ENCODE measurements around the gene FGD2. TPM values are rescaled to one million over a fixed set of nuclear protein-coding genes. Genes with fewer than 3 reads are reported as not detected.

Gene FGD2
- total RNA-seq, 1 donor from 2014 or later = not detected

- no peak overlapping the region for H3K27ac Mint-ChIP-seq
These were observed 35.2 kb upstream of the FGD2 start for GRCh38 chr6:36969988-36970891.

GRCh38 chr6:36970892-36971842 lies 34.3 kb upstream of the FGD2 start:
- Mint-ChIP-seq H3K27me3 (no peaks in the 10 kb centered on the region), H3K4me3 (ENCODE audit: low read depth) (no peak overlapping the region), H3K27ac (no peak overlapping the region), H3K9me3 (ENCODE audit: low read depth) (no peaks in the 10 kb centered on the region), H3K36me3 (ENCODE audit: insufficient read depth) (peaks cover 18% of the 10 kb centered on the region), H3K4me1 (ENCODE audit: low read depth) (no peaks in the 10 kb centered on the region)
- TF ChIP-seq CTCF (IDR thresholded peaks at IDR 0.05; ENCODE audit: unreplicated experiment) = no peak
- no peak for DNase-seq (ENCODE audit: low spot score, unreplicated experiment)

More at GRCh38 chr6:36969988-36970891, 35.2 kb upstream of the FGD2 start:
- peaks cover 19% of the 10 kb centered on the region for H3K36me3 Mint-ChIP-seq (ENCODE audit: insufficient read depth)
- H3K4me3 Mint-ChIP-seq (ENCODE audit: low read depth) = no peak overlapping the region
- no peaks in the 10 kb centered on the region for H3K4me1 Mint-ChIP-seq (ENCODE audit: low read depth)
- no peak for DNase-seq (ENCODE audit: low spot score, unreplicated experiment)
- H3K27me3 Mint-ChIP-seq = no peaks in the 10 kb centered on the region
- no peaks in the 10 kb centered on the region for H3K9me3 Mint-ChIP-seq (ENCODE audit: low read depth)
- no peak for TF ChIP-seq CTCF (IDR thresholded peaks at IDR 0.05; ENCODE audit: unreplicated experiment)

- no peaks in the 10 kb centered on the region for H3K27me3 Mint-ChIP-seq
- no peaks in the 10 kb centered on the region for H3K4me1 Mint-ChIP-seq (ENCODE audit: low read depth)
- H3K4me3 Mint-ChIP-seq (ENCODE audit: low read depth) = no peak overlapping the region
- peaks cover 19% of the 10 kb centered on the region for H3K36me3 Mint-ChIP-seq (ENCODE audit: insufficient read depth)
- no peaks in the 10 kb centered on the region for H3K9me3 Mint-ChIP-seq (ENCODE audit: low read depth)
- DNase-seq (ENCODE audit: low spot score, unreplicated experiment) = no peak
- TF ChIP-seq CTCF (IDR thresholded peaks at IDR 0.05; ENCODE audit: unreplicated experiment) = no peak
- no peak overlapping the region for H3K27ac Mint-ChIP-seq
These were observed 33.4 kb upstream of the FGD2 start for GRCh38 chr6:36971921-36972673.

GRCh38 chr6:36973190-36973589 lies 32.3 kb upstream of the FGD2 start:
- peaks cover 22% of the 10 kb centered on the region for H3K36me3 Mint-ChIP-seq (ENCODE audit: insufficient read depth)
- H3K27me3 Mint-ChIP-seq = no peaks in the 10 kb centered on the region
- no peaks in the 10 kb centered on the region for H3K4me1 Mint-ChIP-seq (ENCODE audit: low read depth)

More at GRCh38 chr6:36973190-36973589, 32.3 kb upstream of the FGD2 start:
- Mint-ChIP-seq H3K9me3 (ENCODE audit: low read depth) (no peaks in the 10 kb centered on the region), H3K27ac (no peak overlapping the region), H3K4me3 (ENCODE audit: low read depth) (no peak overlapping the region)
- no peak for TF ChIP-seq CTCF (IDR thresholded peaks at IDR 0.05; ENCODE audit: unreplicated experiment)
- no peak for DNase-seq (ENCODE audit: low spot score, unreplicated experiment)
